Glomerular endothelial cell (primary cell): ENCODE results near the gene MAP3K15. TPM values are rescaled to one million over a fixed set of nuclear protein-coding genes. Genes with fewer than 3 reads are reported as not detected.
"Not testable (repeated sequence)": the region's sequence is repeated elsewhere in the genome, so short reads cannot be mapped to it uniquely, and the experiment has no call there.

ENCODE experiments used
- DNase-seq: peaks from one replicate; pipeline ENCODE4 v3.0.0-alpha.2; 2011; ENCODE audit warnings: low read depth, low spot score; ENCODE audit errors: extremely low read depth
- total RNA-seq: library from RNA; depleted of rRNA; stranded (reverse); fragments of >200 nt; gene quantifications from 2 replicates; pipeline ENCODE4 v1.2.3, GENCODE V29; 2015

MAP3K15 gene
- total RNA-seq, 1 donor from 2014 or later = not detected

- not testable (repeated sequence) for DNase-seq
Observed at GRCh38 chrX:19422661-19423060, 92.6 kb downstream of the MAP3K15 start.

DNA sequence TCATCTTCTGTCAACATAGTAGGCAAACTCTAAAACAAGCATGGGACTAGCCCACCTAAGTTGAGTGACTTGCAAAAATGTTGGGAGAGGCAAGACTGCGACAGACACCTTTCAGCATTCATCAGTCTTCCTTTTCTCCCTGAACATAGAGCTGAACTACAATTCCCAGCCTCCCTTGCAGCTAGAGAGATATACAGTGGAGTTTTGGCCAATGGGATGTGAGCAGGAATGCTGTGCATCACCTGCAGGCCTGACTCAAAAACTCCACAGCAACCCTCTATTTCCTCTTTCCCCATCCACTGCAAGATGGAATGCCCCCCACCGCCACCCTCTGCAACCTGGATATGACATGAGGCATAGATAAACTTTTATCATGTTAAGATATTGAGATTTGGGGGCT, 105.0 kb downstream of the MAP3K15 start:
- DNase-seq = no peak

GRCh38 chrX:19403696-19404095, 111.6 kb downstream of the MAP3K15 start:
- no peak for DNase-seq

- no peak for DNase-seq
Observed at GRCh38 chrX:19392703-19393102, 122.6 kb downstream of the MAP3K15 start.

- DNase-seq = no peak
Observed at GRCh38 chrX:19392078-19392477, 123.2 kb downstream of the MAP3K15 start.

DNA sequence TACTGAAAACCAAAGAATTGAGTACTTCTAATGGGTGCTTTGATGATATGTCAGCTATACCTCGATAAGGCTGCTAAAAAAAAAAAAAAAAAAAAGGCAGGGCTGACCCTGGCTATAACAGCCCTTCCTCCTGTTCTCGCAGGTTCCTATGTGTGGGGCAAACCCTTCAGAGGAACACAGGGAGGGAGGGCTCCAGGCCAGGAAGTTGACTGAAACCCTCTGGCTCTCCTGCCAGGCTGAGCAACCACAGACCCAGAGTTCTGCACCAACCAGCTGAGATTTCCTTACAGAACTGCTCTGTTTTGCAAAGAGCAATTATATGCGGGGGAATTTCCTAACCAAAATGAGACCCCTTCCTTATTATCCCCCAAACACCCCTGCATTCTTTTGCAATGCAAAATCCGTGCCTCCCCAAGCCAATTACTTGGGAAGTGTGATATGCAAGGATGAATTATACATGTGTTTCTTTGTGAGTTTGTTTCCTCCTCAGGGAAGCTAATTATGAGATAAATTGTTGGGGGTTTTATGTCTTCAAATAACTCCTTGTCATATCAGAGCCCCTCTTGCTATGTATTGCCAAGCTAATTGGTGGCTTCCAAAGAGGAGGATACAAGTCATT, 126.0 kb downstream of the MAP3K15 start:
- no peak for DNase-seq

- DNase-seq = no peak
Observed at GRCh38 chrX:19388741-19389140, 126.6 kb downstream of the MAP3K15 start.

- no peak for DNase-seq
Observed at GRCh38 chrX:19388064-19388679, 127.1 kb downstream of the MAP3K15 start.

DNA sequence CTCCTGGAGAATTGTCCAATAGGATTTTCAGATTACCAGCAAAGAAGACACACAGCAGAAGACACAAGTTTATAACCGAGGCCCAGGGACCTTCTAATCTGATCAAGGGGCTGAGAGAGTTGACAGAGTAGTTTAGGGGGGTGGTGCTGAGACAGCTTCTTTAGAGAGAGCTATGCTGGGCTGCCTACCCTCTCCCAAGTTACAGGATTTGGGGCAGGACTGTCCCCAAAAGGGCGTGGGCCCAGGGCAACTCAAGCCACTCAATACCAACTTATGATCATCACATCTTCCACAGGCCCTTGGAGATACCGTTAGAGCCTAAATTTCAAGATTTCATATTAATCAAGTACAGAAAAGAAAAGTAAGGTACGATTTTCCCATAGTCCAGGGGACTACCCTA, 128.6 kb downstream of the MAP3K15 start:
- DNase-seq = no peak

DNA sequence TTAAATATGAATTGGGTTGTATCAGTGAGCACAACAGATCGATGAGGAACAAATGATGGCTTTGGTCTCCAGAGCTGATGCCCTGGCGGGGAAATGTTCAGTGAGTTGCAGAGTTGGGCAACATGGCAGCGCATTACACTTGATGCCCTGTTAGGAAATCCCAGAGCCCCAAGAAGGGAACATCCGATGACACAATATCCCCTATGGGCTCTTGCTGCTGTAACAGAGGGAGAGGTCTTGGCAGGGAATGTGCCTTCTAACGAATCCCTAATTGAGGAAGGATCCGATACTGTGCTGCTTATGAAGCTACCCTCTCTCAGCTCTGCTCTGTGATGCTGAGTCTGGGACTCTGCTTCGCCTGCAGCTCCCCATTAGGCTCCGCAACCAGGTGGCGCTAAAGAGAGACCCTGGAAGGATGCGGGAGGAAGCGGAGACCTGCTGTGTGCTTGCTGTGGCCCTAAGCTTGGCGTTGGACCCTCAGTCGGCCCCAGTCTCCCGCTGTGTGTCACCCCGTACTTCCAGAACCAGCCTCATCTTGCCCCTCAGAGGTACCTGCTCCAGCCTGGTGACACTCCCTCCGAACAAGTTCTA, 132.7 kb downstream of the MAP3K15 start:
- no peak for DNase-seq

- DNase-seq = no peak
Observed at GRCh38 chrX:19381326-19381725, 134.0 kb downstream of the MAP3K15 start.

DNA sequence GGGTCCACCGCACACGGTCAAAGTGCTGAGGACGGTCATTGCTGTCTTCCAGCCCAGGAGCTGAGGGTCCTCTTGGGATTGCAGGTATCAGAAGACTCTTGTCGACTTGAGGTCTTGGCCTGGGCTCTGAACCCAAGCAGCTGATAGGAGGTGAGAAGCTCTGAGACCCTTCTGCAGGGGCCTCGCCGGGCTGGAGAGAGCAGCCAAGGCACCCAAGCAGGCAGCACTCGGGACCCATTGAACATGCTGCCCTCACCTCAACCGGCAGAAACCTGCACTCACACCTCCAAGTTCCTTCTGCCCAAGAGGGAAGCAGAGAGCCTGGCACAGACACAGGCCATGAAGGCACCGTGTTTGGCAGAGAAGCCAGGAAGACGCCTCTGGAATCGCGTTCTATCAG, 137.5 kb downstream of the MAP3K15 start:
- DNase-seq = no peak

GRCh38 chrX:19375546-19375945, 139.8 kb downstream of the MAP3K15 start:
- DNase-seq = no peak

DNA sequence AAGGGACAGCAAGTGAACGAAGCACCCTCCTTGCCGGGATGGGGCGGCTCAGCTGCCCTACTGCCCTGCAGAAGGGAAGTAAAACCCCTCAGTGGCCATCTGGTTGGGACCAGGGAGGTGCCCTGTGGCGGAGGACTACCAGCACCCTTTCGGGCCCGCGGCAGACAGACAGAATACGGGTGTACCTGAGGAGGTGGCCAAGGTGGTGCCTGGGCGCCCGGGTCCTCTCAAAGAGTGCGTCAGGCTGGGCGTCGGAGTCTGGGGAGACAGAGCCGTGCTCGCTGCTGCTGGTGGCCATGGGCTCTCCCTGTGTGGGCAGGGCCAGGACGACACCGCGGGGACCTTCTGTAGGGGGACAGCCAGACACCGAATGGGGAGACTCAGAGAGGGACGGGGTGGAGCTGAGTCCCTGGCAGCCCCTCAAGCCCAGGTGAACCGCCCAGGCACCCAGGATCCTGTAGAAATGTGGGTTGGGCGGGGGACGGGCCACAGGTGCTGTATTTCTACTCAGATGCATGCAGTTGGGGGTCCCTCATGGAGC, 141.9 kb downstream of the MAP3K15 start:
- no peak for DNase-seq

DNA sequence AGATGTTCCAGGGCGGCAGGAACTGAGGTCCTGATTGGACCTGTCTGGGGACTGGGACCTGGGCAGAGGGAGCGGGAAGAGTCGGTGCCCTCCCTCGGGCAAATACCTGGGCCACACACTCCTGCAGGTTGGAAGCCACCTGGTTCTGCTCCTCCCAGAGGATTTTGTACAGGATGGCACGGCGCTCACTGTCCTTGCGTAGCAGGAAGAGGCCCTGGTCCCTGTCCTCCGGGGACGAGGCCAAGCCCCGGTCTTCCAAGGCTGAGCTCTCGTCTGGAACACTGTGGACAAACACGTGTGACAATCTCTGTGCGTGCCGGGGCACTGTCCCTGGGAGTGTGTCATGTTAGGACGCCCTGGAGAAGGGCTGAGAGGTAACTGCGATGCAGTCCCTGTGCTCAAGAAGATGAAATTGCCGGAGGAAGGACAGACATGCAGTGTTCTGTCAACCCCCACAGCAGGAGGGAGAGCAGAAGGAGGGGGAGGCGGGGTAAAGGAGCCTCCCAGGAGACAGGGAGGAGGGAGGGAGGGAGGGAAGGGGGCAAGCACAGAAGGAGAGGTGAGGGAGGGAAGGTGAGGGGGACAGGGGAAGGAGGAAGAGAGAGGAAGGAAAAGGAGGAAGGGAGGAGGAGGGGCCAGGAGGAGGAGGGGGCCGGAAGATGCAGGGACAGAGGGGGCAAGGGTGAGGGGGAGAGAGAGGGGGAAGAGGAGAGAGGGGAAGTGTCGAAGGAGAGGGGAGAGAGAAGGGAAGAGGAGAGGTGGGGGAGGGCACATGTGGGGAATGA, 142.6 kb downstream of the MAP3K15 start:
- DNase-seq = no peak

GRCh38 chrX:19372170-19372546, 143.2 kb downstream of the MAP3K15 start:
- peak; percentile 18 for DNase-seq

DNA sequence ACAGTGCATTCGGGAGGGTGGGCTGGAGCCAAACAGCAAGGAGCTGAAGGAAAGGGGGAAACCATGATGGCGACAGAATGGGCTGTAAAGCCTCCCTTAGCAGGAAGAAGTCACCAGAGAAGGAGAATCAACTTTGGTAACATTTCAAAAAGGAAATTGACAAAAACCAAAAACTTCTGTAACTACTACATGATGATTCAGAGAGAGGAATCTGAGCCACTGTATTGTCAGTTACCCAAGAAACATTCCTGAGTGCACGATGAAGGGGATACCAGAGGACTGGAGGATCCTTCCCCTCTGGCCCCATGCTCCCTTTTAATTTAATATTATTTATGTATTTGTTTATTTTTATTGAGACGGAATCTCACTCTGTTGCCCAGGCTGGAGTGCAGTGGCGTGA, 145.2 kb downstream of the MAP3K15 start:
- no peak for DNase-seq

GRCh38 chrX:19368576-19368975, 146.7 kb downstream of the MAP3K15 start:
- DNase-seq = no peak

DNA sequence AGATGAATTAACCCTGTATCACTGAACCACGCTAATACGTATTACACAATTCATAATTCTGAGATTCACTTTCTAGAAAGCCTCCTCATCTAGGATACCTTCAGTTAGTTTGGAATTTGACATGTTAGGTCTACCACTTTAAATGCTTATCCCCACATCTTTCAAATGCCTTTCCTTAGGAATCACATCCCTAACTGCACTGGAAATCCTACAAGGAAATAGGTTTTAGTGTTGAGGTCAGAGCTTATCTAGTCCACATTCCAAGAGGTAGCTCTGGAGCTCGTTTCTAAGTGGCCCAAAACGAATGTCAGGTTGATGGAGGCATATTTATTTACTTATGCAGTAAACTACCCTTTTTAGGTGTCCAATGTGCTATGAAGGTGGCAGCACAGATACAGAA, 153.6 kb downstream of the MAP3K15 start:
- DNase-seq = no peak

GRCh38 chrX:19360903-19361302, 154.4 kb downstream of the MAP3K15 start:
- DNase-seq = no peak

DNA sequence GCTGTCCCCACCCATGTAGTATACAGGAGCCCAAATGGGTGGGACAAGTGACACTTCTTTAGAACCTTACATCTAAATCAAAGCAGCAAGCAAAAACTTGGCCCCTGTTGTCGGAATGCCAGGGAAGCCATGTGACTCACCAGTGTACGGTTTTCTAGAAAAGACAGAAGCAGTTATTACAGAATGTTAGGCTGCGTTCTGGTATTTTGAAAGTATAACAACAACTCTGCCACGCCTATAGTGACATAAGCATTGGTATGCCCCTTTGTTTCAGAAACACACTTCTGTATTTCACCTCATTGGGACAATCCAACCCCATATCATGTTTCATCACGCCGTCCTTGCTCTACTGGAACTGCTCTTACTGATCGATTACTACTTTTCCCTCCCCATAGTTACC, 156.8 kb downstream of the MAP3K15 start:
- no peak for DNase-seq
